ENCODE data around the gene ITGB7. TPM values are rescaled to one million over a fixed set of nuclear protein-coding genes. Genes with fewer than 3 reads are reported as not detected.

ITGB7 gene
- total and polyA plus RNA-seq, 3 donors from 2014 or later: 0.24 to 3.7 (median 1.2) TPM

DNA sequence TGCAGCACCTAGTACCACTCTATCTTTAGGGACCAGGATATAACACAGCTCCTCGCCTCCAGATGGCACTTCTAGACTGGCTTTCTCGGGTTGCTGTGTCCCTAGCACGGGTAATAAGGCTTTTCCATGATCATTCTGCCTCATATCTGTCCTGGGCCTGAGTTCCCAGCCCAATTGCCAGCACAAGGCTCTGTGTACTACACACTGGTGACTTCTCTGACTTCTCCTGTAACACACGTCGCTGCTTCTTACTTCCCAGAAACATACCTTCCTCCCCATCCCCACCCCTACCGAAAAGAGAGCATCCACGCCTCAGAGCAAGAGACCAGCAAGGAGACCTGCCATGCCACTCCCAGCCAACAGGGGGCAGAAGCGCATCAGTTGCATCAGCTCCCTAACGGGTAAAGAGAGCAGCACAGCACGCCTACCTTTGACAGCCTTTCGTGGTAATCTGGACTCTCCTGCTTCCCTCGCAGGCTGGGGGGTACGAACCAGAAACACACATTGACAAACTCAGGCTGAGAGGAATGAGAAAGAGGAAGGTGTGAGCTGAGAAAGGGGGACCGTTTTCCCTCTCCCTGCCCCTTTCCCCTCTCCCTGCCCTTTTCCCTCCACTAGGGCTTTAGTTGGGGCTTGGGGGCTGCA is 47.7 kb downstream of the ITGB7 start:
- WGBS, 2 donors: 25 to 28% methylated on average over 14 of the region's 14 CpGs
- intact Hi-C loops (cut with DNase I; ENCODE audit: low total_unique reads): no loop called here
- no peaks in the 10 kb centered on the region for H3K4me1 ChIP-seq

DNA sequence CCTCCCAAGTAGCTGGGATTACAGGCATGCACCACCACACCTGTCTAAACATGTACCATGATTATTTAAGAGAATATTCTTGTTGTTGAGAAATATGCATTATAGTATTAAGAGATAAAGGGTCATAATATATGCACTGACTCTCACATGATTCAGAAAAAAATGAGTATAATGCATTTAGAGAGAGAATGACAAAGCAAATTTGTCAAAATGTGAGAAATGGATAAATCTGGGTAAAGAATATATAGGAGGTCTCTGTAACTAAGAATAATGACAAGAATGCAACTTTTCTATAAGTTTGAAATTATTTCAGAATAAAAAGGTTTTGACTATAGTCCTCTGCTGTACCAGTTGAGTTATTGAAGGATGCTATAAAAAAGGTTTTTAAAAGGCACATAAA is 54.7 kb downstream of the ITGB7 start:
- H3K27me3 ChIP-seq: no peaks in the 10 kb centered on the region
- no peak for DNase-seq
- no peaks in the 10 kb centered on the region for H3K36me3 ChIP-seq (ENCODE audit: low read depth, missing control alignments)
- TF ChIP-seq POLR2A (IDR thresholded peaks at IDR 0.05): no peak
- TF ChIP-seq, protein P1, sequence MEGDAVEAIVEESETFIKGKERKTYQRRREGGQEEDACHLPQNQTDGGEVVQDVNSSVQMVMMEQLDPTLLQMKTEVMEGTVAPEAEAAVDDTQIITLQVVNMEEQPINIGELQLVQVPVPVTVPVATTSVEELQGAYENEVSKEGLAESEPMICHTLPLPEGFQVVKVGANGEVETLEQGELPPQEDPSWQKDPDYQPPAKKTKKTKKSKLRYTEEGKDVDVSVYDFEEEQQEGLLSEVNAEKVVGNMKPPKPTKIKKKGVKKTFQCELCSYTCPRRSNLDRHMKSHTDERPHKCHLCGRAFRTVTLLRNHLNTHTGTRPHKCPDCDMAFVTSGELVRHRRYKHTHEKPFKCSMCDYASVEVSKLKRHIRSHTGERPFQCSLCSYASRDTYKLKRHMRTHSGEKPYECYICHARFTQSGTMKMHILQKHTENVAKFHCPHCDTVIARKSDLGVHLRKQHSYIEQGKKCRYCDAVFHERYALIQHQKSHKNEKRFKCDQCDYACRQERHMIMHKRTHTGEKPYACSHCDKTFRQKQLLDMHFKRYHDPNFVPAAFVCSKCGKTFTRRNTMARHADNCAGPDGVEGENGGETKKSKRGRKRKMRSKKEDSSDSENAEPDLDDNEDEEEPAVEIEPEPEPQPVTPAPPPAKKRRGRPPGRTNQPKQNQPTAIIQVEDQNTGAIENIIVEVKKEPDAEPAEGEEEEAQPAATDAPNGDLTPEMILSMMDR (IDR thresholded peaks at IDR 0.05): no peak
- H3K9me3 ChIP-seq: no peaks in the 10 kb centered on the region
- no peaks in the 10 kb centered on the region for H3K4me1 ChIP-seq
- no peak overlapping the region for H3K27ac ChIP-seq
- H3K4me3 ChIP-seq: no peak overlapping the region
- intact Hi-C loops (cut with DNase I; ENCODE audit: low total_unique reads): no loop called here

More for the DNA sequence above, 47.7 kb downstream of the ITGB7 start:
- TF ChIP-seq POLR2A (IDR thresholded peaks at IDR 0.05): no peak
- TF ChIP-seq, protein P1 (IDR thresholded peaks at IDR 0.05): peak; percentile 85 to 94 (median 93)
- Histone ChIP-seq H3K27ac (peak overlapping the region in 1 of 2 donors; percentile 19), H3K27me3 (no peaks in the 10 kb centered on the region), H3K9me3 (no peaks in the 10 kb centered on the region), H3K36me3 (ENCODE audit: low read depth, missing control alignments) (no peaks in the 10 kb centered on the region), H3K4me3 (no peak overlapping the region)
- peak; percentile 93 for DNase-seq

DNA sequence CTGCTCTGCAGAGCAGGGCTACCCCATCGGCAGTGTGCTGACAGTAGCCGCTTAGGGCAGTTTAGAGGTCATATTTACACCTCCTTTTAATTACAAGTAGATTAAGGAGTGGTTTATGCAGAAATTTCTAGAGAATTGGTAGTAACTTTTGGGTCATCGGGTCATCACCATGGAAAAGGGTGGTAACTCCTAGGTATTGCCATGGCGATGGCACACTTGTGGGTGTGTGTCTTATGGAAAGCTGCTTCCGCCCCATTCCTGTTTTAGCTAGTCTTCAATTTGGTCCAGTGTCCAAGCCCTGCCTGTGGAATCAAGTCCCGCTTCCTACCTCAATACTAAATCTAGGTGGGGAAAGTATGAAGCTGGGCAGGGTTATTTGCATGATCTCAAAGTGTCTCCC is 56.0 kb downstream of the ITGB7 start:
- H3K9me3 ChIP-seq: no peaks in the 10 kb centered on the region
- 89 to 94% methylated on average over 6 of the region's 6 CpGs for WGBS, 2 donors
- TF ChIP-seq, protein P1 (IDR thresholded peaks at IDR 0.05): no peak
- TF ChIP-seq POLR2A (IDR thresholded peaks at IDR 0.05): no peak
- H3K4me1 ChIP-seq: no peaks in the 10 kb centered on the region
- intact Hi-C loops (cut with DNase I; ENCODE audit: low total_unique reads): no loop called here
- no peaks in the 10 kb centered on the region for H3K36me3 ChIP-seq (ENCODE audit: low read depth, missing control alignments)
- H3K27me3 ChIP-seq: no peaks in the 10 kb centered on the region
- DNase-seq: no peak
- H3K4me3 ChIP-seq: no peak overlapping the region
- H3K27ac ChIP-seq: no peak overlapping the region

DNA sequence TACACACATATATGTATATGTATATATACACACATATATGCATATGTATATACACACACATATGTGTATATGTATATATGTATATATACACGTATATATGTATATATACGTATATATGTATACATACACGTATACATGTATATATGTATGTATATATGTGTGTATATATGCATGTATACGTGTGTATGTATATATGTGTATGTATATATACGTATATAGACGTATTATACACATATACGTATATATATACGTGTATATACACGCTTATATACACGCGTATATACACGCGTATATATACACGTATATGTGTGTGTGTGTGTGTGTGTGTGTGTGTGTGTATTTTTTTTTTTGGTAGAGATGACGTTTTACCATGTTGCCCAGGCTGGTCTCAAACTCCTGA is 59.4 kb downstream of the ITGB7 start:
- H3K27ac ChIP-seq: no peak overlapping the region
- TF ChIP-seq POLR2A (IDR thresholded peaks at IDR 0.05): no peak
- TF ChIP-seq, protein P1 (IDR thresholded peaks at IDR 0.05): no peak
- intact Hi-C loops (cut with DNase I; ENCODE audit: low total_unique reads): no loop called here
- H3K9me3 ChIP-seq: no peaks in the 10 kb centered on the region
- DNase-seq: no peak
- no peaks in the 10 kb centered on the region for H3K27me3 ChIP-seq
- H3K4me1 ChIP-seq: no peaks in the 10 kb centered on the region
- H3K4me3 ChIP-seq: no peak overlapping the region
- WGBS, 2 donors: 67 to 70% methylated on average over 15 of the region's 15 CpGs
- H3K36me3 ChIP-seq (ENCODE audit: low read depth, missing control alignments): no peaks in the 10 kb centered on the region

DNA sequence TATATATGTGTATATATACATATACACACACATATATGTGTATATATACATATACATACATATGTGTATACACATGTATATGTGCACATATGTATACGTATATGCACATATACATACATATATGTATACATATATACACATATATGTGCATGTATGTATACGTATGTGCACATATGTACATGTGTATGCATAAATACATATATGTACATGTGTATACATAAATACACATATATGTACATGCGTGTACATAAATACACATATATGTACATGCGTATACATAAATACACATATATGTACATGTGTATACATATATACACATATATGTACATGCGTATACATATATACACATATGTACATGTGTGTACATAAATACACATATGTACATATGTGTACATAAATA is 59.9 kb downstream of the ITGB7 start:
- Histone ChIP-seq H3K4me3 (no peak overlapping the region), H3K27me3 (no peaks in the 10 kb centered on the region), H3K9me3 (no peaks in the 10 kb centered on the region), H3K36me3 (ENCODE audit: low read depth, missing control alignments) (no peaks in the 10 kb centered on the region), H3K4me1 (no peaks in the 10 kb centered on the region), H3K27ac (no peak overlapping the region)
- DNase-seq: no peak
- no peak for TF ChIP-seq POLR2A (IDR thresholded peaks at IDR 0.05)
- TF ChIP-seq, protein P1 (IDR thresholded peaks at IDR 0.05): no peak
- 69 to 72% methylated on average over 5 of the region's 5 CpGs for WGBS, 2 donors
- intact Hi-C loops (cut with DNase I; ENCODE audit: low total_unique reads): no loop called here
